ENCODE data around the gene SYNDIG1. TPM values are rescaled to one million over a fixed set of nuclear protein-coding genes. Genes with fewer than 3 reads are reported as not detected.

The SYNDIG1 gene
- total and polyA plus RNA-seq, 2 experiments from 2014 or later: 1.7 to 2.4 TPM

- Histone ChIP-seq H3K27ac (no peak overlapping the region), H3K4me3 (no peak overlapping the region), H3K36me3 (no peaks in the 10 kb centered on the region), H3K9me3 (ENCODE audit: low read depth) (no peaks in the 10 kb centered on the region), H3K27me3 (peaks cover 9% of the 10 kb centered on the region), H3K4me1 (ENCODE audit: low read depth) (no peaks in the 10 kb centered on the region)
- TF ChIP-seq CTCF (IDR thresholded peaks at IDR 0.05; ENCODE audit: low read depth, low read length): no peak
- no peak for DNase-seq (ENCODE audit: low read depth in 1 of 2, low spot score in 1 of 2)
Observed at GRCh38 chr20:24699321-24700165, 230.1 kb downstream of the SYNDIG1 start.

- no peak for TF ChIP-seq CTCF (IDR thresholded peaks at IDR 0.05; ENCODE audit: low read depth, low read length)
- peaks cover 9% of the 10 kb centered on the region for H3K27me3 ChIP-seq
- no peak for DNase-seq (ENCODE audit: low read depth in 1 of 2, low spot score in 1 of 2)
- H3K36me3 ChIP-seq: no peaks in the 10 kb centered on the region
- no peaks in the 10 kb centered on the region for H3K4me1 ChIP-seq (ENCODE audit: low read depth)
- H3K27ac ChIP-seq: no peak overlapping the region
- H3K4me3 ChIP-seq: no peak overlapping the region
- H3K9me3 ChIP-seq (ENCODE audit: low read depth): no peaks in the 10 kb centered on the region
Observed at GRCh38 chr20:24700166-24700860, 230.9 kb downstream of the SYNDIG1 start.

GRCh38 chr20:24701027-24701426 is 231.6 kb downstream of the SYNDIG1 start:
- Histone ChIP-seq H3K4me1 (ENCODE audit: low read depth) (no peaks in the 10 kb centered on the region), H3K4me3 (no peak overlapping the region), H3K27me3 (peaks cover 9% of the 10 kb centered on the region), H3K27ac (no peak overlapping the region), H3K36me3 (no peaks in the 10 kb centered on the region), H3K9me3 (ENCODE audit: low read depth) (no peaks in the 10 kb centered on the region)
- no peak for DNase-seq (ENCODE audit: low read depth in 1 of 2, low spot score in 1 of 2)
- TF ChIP-seq CTCF (IDR thresholded peaks at IDR 0.05; ENCODE audit: low read depth, low read length): no peak

GRCh38 chr20:24701668-24702067 is 232.2 kb downstream of the SYNDIG1 start:
- no peaks in the 10 kb centered on the region for H3K4me1 ChIP-seq (ENCODE audit: low read depth)
- TF ChIP-seq CTCF (IDR thresholded peaks at IDR 0.05; ENCODE audit: low read depth, low read length): no peak
- peaks cover 9% of the 10 kb centered on the region for H3K27me3 ChIP-seq
- no peaks in the 10 kb centered on the region for H3K36me3 ChIP-seq
- DNase-seq (ENCODE audit: low read depth in 1 of 2, low spot score in 1 of 2): no peak
- no peak overlapping the region for H3K4me3 ChIP-seq
- no peak overlapping the region for H3K27ac ChIP-seq
- H3K9me3 ChIP-seq (ENCODE audit: low read depth): no peaks in the 10 kb centered on the region

- no peaks in the 10 kb centered on the region for H3K9me3 ChIP-seq (ENCODE audit: low read depth)
- no peak overlapping the region for H3K27ac ChIP-seq
- H3K27me3 ChIP-seq: peaks cover 9% of the 10 kb centered on the region
- no peaks in the 10 kb centered on the region for H3K4me1 ChIP-seq (ENCODE audit: low read depth)
- no peak overlapping the region for H3K4me3 ChIP-seq
- no peaks in the 10 kb centered on the region for H3K36me3 ChIP-seq
- no peak for TF ChIP-seq CTCF (IDR thresholded peaks at IDR 0.05; ENCODE audit: low read depth, low read length)
- no peak for DNase-seq (ENCODE audit: low read depth in 1 of 2, low spot score in 1 of 2)
Observed at GRCh38 chr20:24702501-24703283, 233.3 kb downstream of the SYNDIG1 start.

Data from cardiac muscle cell (in vitro differentiated cells and primary cell).